K562 (cell line): Measurements from ENCODE around the gene CTCF. TPM values are rescaled to one million over a fixed set of nuclear protein-coding genes. Genes with fewer than 3 reads are reported as not detected.

Experiments
- ATAC-seq: fragments of 200-7000 bp; cut with Tn5 transposase; 3 replicates; pipeline ENCODE4 v1.9.1; 2020; ENCODE audit warnings: moderate library complexity
- BruUV-seq: library from RNA; stranded (reverse); fragments of 400-500 nt; replicated peaks from 2 replicates; lab custom pipeline; 2021; lab: Mats Ljungman, UMichigan
- CTCF ChIA-PET: fragments of 300-600 bp; formaldehyde crosslinking; extraction: SDS; loops from one replicate; lab custom pipeline; 2021; ENCODE audit warnings: low intra/inter-chr PET ratio; lab: Yijun Ruan, JAX
- POLR2A ChIA-PET: fragments of 300-600, 350-650 bp; sonication (Branson Sonifier 250); formaldehyde crosslinking; extraction: SDS; loops from one replicate; lab custom pipeline; 2021; ENCODE audit warnings: antibody characterized with exemption, inconsistent platforms; lab: Yijun Ruan, JAX
- DNase-seq, 4 experiments: peaks; one replicate each; pipeline versions ENCODE4 v3.0.0 to v3.0.0-alpha.2; 2011 to 2018; ENCODE audit warnings: low spot score in 3 of 4, mixed read lengths in 3 of 4; ENCODE audit errors: extremely low read depth in 1 of 4
- FAIRE-seq: peaks from 2 replicates; lab custom pipeline; 2011; peaks lifted over from hg19 to GRCh38; lab: Jason Lieb, UNC
- H2AFZ ChIP-seq: 2 replicates; pipeline ENCODE4 v1.6.0; 2011; ENCODE audit warnings: low read depth, low read length, control low read depth, inconsistent platforms
- H3K27ac ChIP-seq: fragments of 200-600 bp; 3 replicates; pipeline ENCODE4 v1.8.0; 2011; ENCODE audit warnings: low read depth, mild to moderate bottlenecking, control low read depth, inconsistent platforms, low read length, moderate library complexity, mixed read lengths; ENCODE audit errors: extremely low read depth
- H3K27me3 ChIP-seq, 2 experiments: fragments of 300-600 bp in 1 of 2; 2 replicates in 1 of 2; 3 replicates in 1 of 2; pipeline versions ENCODE4 v1.6.0 to v1.8.0; 2011; ENCODE audit warnings: inconsistent platforms in 2 of 2, low read length in 2 of 2, mild to moderate bottlenecking in 1 of 2, mixed read lengths in 1 of 2, moderate library complexity in 1 of 2; ENCODE audit not compliant: control insufficient read depth in 2 of 2, insufficient read depth in 2 of 2
- H3K36me3 ChIP-seq: fragments of 300-600 bp; 3 replicates; pipeline ENCODE4 v1.8.0; 2011; ENCODE audit warnings: mild to moderate bottlenecking, low read length, inconsistent platforms; ENCODE audit not compliant: control insufficient read depth, insufficient read depth
- H3K4me1 ChIP-seq, 2 experiments: fragments of 200-600 bp in 1 of 2; replicated peaks in 1 of 2; 2 replicates in 1 of 2; 3 replicates in 1 of 2; pipeline versions ENCODE4 v1.5.1 to v1.8.0; 2011; ENCODE audit warnings: inconsistent platforms in 2 of 2, low read length in 2 of 2, mild to moderate bottlenecking in 1 of 2, mixed read lengths in 1 of 2, moderate library complexity in 1 of 2; ENCODE audit not compliant: control insufficient read depth in 2 of 2, insufficient read depth in 2 of 2
- H3K4me2 ChIP-seq: 2 replicates; pipeline ENCODE4 v1.6.1; 2011; ENCODE audit warnings: low read length, control low read depth, inconsistent platforms, mixed read lengths; ENCODE audit not compliant: insufficient read depth
- H3K4me3 ChIP-seq: fragments of 200-600 bp; sonication (generic), shearing (Covaris generic); 2 replicates; pipeline ENCODE4 v1.5.1; 2016; ENCODE audit warnings: control low read depth, inconsistent platforms
- H3K79me2 ChIP-seq: fragments of 200-600 bp; 3 replicates; pipeline ENCODE4 v1.8.0; 2011; ENCODE audit warnings: low read length, inconsistent platforms; ENCODE audit not compliant: control insufficient read depth, insufficient read depth
- H3K9ac ChIP-seq, 2 experiments: 2 replicates each; pipeline versions ENCODE4 v1.6.0 to v1.6.1; 2011; ENCODE audit warnings: low read depth in 2 of 2, low read length in 2 of 2, control low read depth in 1 of 2, inconsistent platforms in 1 of 2, mild to moderate bottlenecking in 1 of 2, mixed read lengths in 1 of 2; ENCODE audit not compliant: insufficient read depth in 1 of 2
- H3K9me1 ChIP-seq: one replicate; pipeline ENCODE4 v1.6.0; 2011; ENCODE audit warnings: inconsistent platforms, mild to moderate bottlenecking, low read length, moderate library complexity; ENCODE audit not compliant: control insufficient read depth, insufficient read depth
- H3K9me3 ChIP-seq: replicated peaks from 2 replicates; pipeline ENCODE4 v1.5.1; 2011; ENCODE audit warnings: low read depth, low read length, inconsistent platforms; ENCODE audit not compliant: control insufficient read depth, insufficient read depth
- H4K20me1 ChIP-seq: replicated peaks from 2 replicates; pipeline ENCODE4 v1.6.1; 2011; ENCODE audit warnings: low read length, inconsistent platforms, mixed read lengths; ENCODE audit not compliant: control insufficient read depth, insufficient read depth
- BCLAF1 ChIP-seq, 2 experiments: fragments of 450-650 bp in 1 of 2; IDR thresholded peaks; 2 replicates each; pipeline ENCODE4 v1.6.1; 2011 to 2017; ENCODE audit warnings: low read depth in 2 of 2, antibody characterized with exemption in 1 of 2, borderline replicate concordance in 1 of 2, low read length in 1 of 2, mild to moderate bottlenecking in 1 of 2, mixed read lengths in 1 of 2; ENCODE audit not compliant: control insufficient read depth in 1 of 2
- GATAD2B ChIP-seq: fragments of 450-650 bp; IDR thresholded peaks from 2 replicates; pipeline ENCODE4 v1.6.1; 2017; ENCODE audit warnings: mild to moderate bottlenecking, borderline replicate concordance
- ILK ChIP-seq: fragments of 450-650 bp; IDR thresholded peaks from 2 replicates; pipeline ENCODE4 v1.6.1; 2016; ENCODE audit warnings: missing genetic modification characterization, low read depth, mild to moderate bottlenecking, missing compliant biosample characterization, moderate library complexity, borderline replicate concordance
- KAT2B ChIP-seq: IDR thresholded peaks from one replicate; pipeline ENCODE4 v1.6.1; 2012; ENCODE audit warnings: low read depth, mild to moderate bottlenecking, control low read depth, inconsistent platforms, low read length, moderate library complexity
- KDM4B ChIP-seq, 2 experiments: fragments of 450-650 bp in 1 of 2; sonication (generic) in 1 of 2; IDR thresholded peaks; 2 replicates each; pipeline ENCODE4 v1.6.1; 2016 to 2017; ENCODE audit warnings: borderline replicate concordance in 2 of 2, antibody characterized with exemption in 1 of 2, low read depth in 1 of 2, mild to moderate bottlenecking in 1 of 2
- NFYB ChIP-seq: IDR thresholded peaks from 2 replicates; pipeline ENCODE4 v1.6.1; 2011; ENCODE audit warnings: mild to moderate bottlenecking, moderate library complexity; ENCODE audit not compliant: insufficient read length; ENCODE audit errors: extremely low read depth
- NR3C1 ChIP-seq: sonication (generic); formaldehyde crosslinking; IDR thresholded peaks from 2 replicates; pipeline ENCODE4 v1.8.1; 2022; ENCODE audit warnings: missing genetic modification reagents
- RBM34 ChIP-seq: fragments of 200-400 bp; formaldehyde crosslinking; IDR thresholded peaks from 2 replicates; pipeline ENCODE4 v1.6.1; 2018; ENCODE audit warnings: low read length, borderline replicate concordance; ENCODE audit not compliant: insufficient read depth
- TEAD2 ChIP-seq: fragments of 450-650 bp; IDR thresholded peaks from 2 replicates; pipeline ENCODE4 v1.6.1; 2016; ENCODE audit warnings: missing genetic modification characterization, control low read depth, missing compliant biosample characterization
- UBTF ChIP-seq, 2 experiments: IDR thresholded peaks; 2 replicates each; pipeline ENCODE4 v1.6.1; 2012; ENCODE audit warnings: improper control_type of control experiment in 2 of 2, low read depth in 2 of 2, low read length in 2 of 2, borderline replicate concordance in 1 of 2
- ZNF764 ChIP-seq: fragments of 250-450 bp; sonication (Bioruptor Pico); IDR thresholded peaks from 2 replicates; pipeline ENCODE4 v1.4.0; 2020; ENCODE audit warnings: low read depth, mild to moderate bottlenecking, moderate library complexity
- WGBS: fragments of 100-300 bp; shearing (Covaris generic); methylation state at CpG from one replicate; pipeline ENCODE4 v1.1.6; 2016; ENCODE audit warnings: low coverage, mixed read lengths; ENCODE audit not compliant: insufficient coverage; ENCODE audit errors: missing lambda C conversion rate; 5-methylcytosine and 5-hydroxymethylcytosine counted together
- in situ Hi-C: fragments of 300-500 bp; cut with MboI; formaldehyde crosslinking; loops from 4 replicates; pipeline ENCODE4 v1.15.0; 2018; ENCODE audit warnings: inconsistent platforms, mixed read lengths
- intact Hi-C: fragments of 100-400 bp; cut with micrococcal nuclease; formaldehyde crosslinking; loops from 2 replicates; pipeline ENCODE4 v1.14.2; 2022
- polyA plus RNA-seq, 8 experiments: library from polyadenylated mRNA; depleted of rRNA in 4 of 8; stranded (reverse) in 5 of 8; unstranded in 3 of 8; fragments of >200 nt; fragmentation: Nextera tagmentation in 2 of 8; fragmentation: Illumina TruSeq in 1 of 8; extraction: Ambion mirVana in 2 of 8; extraction: Trizol in 1 of 8; gene quantifications; 2 replicates each; pipeline versions ENCODE4 v1.2.1 to v1.2.3, GENCODE V29; 2011 to 2014; ENCODE audit warnings: inconsistent platforms in 1 of 8, missing spikeins in 1 of 8
- total RNA-seq, 7 experiments: library from RNA; depleted of rRNA in 6 of 7; stranded (reverse); fragments of >200 nt in 6 of 7; fragmentation: Illumina TruSeq in 2 of 7; extraction: Trizol in 2 of 7; gene quantifications; 2 replicates each; pipeline versions ENCODE4 v1.2.1 to v1.2.3, GENCODE V29; 2011 to 2021; ENCODE audit warnings: low replicate concordance in 1 of 7

Gene CTCF
- total and polyA plus RNA-seq, 9 of the 15 experiments (the other 6 are each of a cell fraction or from before 2014, with no cell fraction given), result 7.8 to 49.2 (median 33.9) TPM

GRCh38 chr16:67528870-67529581, 33.3 kb upstream of the CTCF start:
- H3K27me3 ChIP-seq, result no peaks in the 10 kb centered on the region
- H3K79me2 ChIP-seq, result peaks cover 12% of the 10 kb centered on the region; the same call in 2 of the 3 replicates
- DNase-seq (peak in 1 of 4 experiments; percentile 20), ATAC-seq (peak; percentile 60), FAIRE-seq (no peak)
- H2AFZ ChIP-seq, result peak overlapping the region; percentile 80
- H3K4me2 ChIP-seq, result peak overlapping the region; percentile 64
- in situ Hi-C loops, result loop anchor here (10.0 kb wide), 2 partner anchors 396 to 716 kb away; partner anchors contain the start of gene PLA2G15
- H3K9ac ChIP-seq, result peak overlapping the region; percentile 62 to 92
- H4K20me1 ChIP-seq, result no peaks in the 10 kb centered on the region; the same call in 1 of the 2 replicates
- H3K4me3 ChIP-seq, result peak overlapping the region; percentile 61
- ChIA-PET POLR2A (interaction anchor here (0.6 to 1.6 kb wide), 5 partner anchors 9 to 297 kb away, joined by 3 to 5 read pairs (median 3); partner anchors contain the start of gene ACD), CTCF (no interaction called here)
- WGBS, result 8% methylated on average over 30 of the region's 65 CpGs
- H3K9me3 ChIP-seq, result no peaks in the 10 kb centered on the region
- intact Hi-C loops, result loop anchor here (10.0 kb wide), 1 partner anchor 406 kb away; the partner anchor contains the start of genes CTRL and PSMB10
- no peaks in the 10 kb centered on the region for H3K9me1 ChIP-seq
- H3K4me1 ChIP-seq, result peaks cover 33 to 63% of the 10 kb centered on the region in 2 experiments
- no peaks in the 10 kb centered on the region for H3K36me3 ChIP-seq
- no TSS peak for BruUV-seq
- H3K27ac ChIP-seq, result peak overlapping the region; percentile 77
- TF ChIP-seq NFYB, result no peak
- TF ChIP-seq KAT2B, result no peak
- 0 out of 2 replicates have a peak, but pooled peaks have one; percentile 47 for TF ChIP-seq RBM34
- no peak for TF ChIP-seq TEAD2 (tag)
- no peak for TF ChIP-seq BCLAF1 (IDR thresholded peaks at IDR 0.05; ENCODE audit: borderline replicate concordance in 1 of 2, control insufficient read depth in 1 of 2, low read depth in 2 of 2, low read length in 1 of 2)
- TF ChIP-seq ILK (tag), result no peak
- no peak for TF ChIP-seq ZNF764 (CRISPR knock-in tag)
- TF ChIP-seq GATAD2B, result no peak
- peak; percentile 11 to 41; a peak in 1 of 4 replicates for TF ChIP-seq UBTF (IDR thresholded peaks at IDR 0.05; ENCODE audit: borderline replicate concordance in 1 of 2, low read depth in 2 of 2, low read length in 2 of 2)
- TF ChIP-seq NR3C1 (CRISPR knock-in tag), result 0 out of 2 replicates have a peak, but pooled peaks have one; percentile 24
- 0 out of 4 replicates have a peak, but pooled peaks of 1 of the 2 experiments have one; percentile 7 for TF ChIP-seq KDM4B (IDR thresholded peaks at IDR 0.05; ENCODE audit: borderline replicate concordance in 2 of 2, low read depth in 1 of 2)
